Pulmonary artery endothelial cell (primary cell): ENCODE results near the gene NOS1AP. TPM values are rescaled to one million over a fixed set of nuclear protein-coding genes. Genes with fewer than 3 reads are reported as not detected.

Experiments
- DNase-seq: peaks from one replicate; pipeline ENCODE4 v3.0.0-alpha.2; 2011; ENCODE audit warnings: low read depth, low spot score
- total RNA-seq: library from RNA; depleted of rRNA; stranded (reverse); fragments of >200 nt; gene quantifications from 2 replicates; pipeline ENCODE4 v1.2.3, GENCODE V29; 2014

NOS1AP gene
- total RNA-seq, 1 donor from 2014 or later: 0.53 TPM

DNA sequence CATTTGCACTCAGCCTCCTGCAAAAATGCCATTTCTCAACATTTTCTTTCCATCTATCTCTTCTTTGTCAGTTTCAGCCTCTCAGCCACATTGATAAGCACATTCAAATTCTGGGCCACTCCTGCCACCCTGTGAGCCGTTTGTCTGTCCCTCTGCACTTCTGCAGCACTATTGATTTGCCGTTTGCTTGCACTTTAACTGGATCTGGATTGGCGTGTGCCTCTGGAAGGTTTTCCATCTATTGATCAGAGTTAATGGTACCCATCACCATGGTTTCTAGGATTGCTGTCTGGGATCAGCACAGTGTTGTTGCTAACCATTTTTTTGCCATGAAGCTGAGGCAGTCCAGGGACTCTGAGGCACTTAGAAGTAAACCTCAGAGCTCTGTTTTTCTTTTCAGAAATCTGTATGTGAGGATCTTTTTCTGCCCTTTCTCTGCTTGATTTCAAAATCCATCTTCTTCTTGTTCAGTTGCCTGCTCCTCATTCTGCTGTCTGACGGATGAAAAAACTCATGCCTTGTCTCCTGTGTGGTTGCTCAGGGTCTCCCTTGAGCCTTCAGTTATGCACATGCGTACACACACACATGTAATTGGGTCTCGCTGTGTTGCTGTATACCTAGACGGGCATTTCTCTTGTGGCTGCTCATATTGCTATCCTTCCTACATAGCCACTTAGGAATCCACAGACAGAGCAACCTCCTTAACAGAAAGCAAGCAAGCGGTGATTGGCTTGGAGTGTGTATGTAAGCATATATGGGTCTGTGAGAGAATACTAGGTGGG is 67.9 kb downstream of the NOS1AP start:
- no peak for DNase-seq

DNA sequence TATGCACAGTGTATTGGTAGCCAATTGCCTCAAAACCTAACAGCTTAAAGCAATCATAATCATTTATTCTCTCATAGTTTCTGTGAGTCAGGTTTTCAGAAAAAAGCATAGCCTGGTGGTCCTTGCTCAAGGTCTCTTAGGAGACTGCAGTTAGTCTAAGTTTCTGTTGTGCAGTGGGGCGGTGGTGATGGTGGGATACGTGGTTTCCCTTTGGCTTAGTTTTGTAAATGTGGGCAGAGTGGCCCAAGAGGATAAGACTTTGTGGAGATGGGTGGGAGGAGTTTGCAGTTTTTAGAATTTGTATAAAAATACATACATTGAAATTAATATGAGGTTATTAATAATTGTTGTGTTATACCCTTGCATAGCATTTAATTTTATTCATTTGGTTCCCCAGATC is 68.6 kb downstream of the NOS1AP start:
- DNase-seq: no peak

DNA sequence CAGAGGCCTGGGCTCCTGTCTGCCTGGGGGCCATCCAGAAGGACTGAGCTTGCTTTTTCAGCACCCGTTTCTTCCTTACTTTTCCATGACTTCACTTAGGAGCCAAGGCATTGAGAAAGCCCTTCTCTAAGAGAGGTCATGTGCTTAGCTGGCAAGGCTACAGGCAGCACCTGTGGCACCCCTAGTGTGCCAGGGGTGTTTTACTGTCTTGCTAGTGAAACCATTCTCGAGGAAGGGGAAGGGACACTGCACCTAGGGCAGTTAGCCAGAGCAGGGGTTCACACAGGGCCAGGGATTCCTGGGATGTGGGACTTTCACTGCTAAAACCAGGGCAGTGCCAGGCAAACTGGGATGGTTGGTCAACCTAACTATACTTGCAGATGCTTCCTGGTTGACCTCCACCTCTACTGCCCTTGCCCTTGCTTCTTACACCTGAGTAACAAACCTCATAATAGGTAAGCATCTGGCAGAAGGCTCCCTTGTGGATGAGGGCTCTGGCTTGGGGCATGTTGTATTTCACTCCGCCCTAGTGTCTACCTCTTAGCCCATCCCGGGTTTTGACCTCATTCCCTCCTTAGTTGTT is 69.2 kb downstream of the NOS1AP start:
- DNase-seq: no peak

DNA sequence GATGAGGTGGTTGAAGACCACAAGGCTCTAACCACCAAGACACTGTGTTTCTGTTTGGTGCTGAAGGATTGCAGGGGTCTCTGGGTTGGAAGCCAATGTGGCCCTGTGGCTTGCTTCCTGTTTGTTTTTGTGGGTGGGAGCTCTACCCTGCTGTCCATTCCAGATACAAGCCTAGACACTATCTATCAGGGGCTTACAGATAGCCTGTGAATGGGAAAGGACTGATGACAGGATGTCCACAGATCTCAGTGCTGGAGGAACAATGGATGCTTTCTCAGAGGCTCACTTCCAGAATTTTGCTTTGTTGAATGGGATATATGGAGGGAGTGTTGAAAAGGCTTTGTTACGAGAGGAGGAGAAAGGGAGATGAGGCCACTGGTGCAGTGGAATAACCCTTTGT is 69.7 kb downstream of the NOS1AP start:
- no peak for DNase-seq

DNA sequence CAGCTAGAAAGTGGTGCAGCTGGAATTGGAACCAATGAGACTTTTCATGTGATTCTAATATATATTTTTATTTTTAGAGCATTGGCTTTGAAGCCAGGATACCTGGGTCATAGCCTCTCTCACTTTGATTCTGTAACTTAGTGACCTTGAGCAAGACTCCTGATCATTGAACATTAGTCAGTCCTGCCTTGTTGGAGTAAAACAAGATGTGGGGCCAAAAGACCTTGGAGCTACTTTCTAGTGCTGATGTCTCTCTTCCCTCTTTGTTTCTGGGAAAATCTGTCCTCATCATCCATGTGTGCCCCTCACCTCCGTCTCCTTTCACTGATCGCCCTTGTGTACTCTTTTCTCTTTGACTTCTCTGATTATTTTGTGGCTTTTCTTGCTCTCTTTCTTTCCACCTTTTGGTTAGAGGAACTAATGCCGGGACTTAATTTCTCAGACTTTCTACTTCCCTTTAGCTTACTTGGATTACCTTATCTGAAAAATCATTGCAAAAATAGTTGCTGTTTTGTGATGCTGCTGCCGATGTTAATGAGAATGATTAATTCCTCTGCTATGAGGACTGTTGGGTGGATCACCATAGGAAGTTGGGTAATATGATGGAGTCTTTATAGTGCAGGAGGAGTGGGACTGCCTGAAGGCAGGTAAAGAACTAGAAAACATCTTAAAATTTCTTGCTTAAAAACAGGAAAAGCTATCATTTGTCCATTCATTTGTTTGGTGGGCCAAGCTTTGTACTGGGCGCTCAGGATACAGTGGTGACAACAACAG is 72.0 kb downstream of the NOS1AP start:
- no peak for DNase-seq

DNA sequence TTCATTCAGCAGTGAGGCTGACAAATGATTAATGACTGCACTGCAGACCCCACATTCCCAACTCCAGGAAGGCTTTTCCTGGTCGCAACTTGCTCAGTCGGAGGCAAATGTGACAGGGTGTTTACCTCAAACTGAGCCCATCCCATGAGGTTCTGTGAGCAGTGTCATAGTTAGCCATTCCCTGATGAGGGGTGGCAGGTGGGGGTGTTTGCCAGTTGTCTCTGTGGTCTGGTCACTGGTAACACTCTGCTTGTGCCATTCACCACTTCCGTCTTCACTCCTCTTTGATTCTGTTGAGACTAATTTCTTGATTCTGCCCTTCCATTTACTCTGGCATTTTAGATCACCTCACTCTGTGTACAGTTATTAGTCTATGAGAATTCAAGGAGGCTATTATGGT is 73.5 kb downstream of the NOS1AP start:
- no peak for DNase-seq

DNA sequence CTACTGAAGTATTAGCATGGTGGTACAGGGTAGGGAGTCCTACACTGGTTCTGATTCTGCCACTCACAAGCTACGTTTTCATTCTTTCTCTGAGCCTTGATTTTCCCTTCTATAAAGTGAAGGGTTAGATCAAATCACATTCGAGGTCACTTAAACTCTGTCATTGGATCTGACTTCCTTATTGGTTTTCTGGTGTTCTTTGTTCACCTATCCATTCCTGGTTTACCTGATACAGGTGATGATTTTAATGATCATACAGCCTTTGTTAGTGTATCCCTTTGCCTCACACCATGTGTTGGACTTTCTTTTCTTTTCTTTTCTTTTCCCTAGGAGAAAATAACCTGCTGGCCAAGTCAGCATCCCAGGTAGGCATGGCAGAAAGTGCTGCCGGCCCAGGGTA is 74.8 kb downstream of the NOS1AP start:
- no peak for DNase-seq

DNA sequence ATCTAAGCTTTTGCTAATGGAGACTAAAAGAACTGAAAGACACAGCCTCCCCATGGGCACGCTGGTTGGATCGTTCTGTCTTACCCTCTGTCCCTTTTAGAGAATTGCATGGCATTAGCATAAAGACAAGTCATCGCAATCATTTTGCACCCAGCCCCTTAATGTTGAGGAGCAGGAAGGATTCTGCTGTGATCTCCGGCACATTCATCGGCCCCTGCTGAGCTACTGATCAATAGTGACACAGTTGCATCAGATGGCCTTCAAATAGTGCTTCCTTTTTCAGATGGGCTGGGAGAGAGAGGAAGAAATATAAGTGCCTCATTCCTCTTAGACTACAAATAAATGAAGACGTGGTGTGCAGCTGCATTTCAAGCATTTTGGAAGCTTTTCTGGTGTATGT is 75.4 kb downstream of the NOS1AP start:
- DNase-seq: no peak

DNA sequence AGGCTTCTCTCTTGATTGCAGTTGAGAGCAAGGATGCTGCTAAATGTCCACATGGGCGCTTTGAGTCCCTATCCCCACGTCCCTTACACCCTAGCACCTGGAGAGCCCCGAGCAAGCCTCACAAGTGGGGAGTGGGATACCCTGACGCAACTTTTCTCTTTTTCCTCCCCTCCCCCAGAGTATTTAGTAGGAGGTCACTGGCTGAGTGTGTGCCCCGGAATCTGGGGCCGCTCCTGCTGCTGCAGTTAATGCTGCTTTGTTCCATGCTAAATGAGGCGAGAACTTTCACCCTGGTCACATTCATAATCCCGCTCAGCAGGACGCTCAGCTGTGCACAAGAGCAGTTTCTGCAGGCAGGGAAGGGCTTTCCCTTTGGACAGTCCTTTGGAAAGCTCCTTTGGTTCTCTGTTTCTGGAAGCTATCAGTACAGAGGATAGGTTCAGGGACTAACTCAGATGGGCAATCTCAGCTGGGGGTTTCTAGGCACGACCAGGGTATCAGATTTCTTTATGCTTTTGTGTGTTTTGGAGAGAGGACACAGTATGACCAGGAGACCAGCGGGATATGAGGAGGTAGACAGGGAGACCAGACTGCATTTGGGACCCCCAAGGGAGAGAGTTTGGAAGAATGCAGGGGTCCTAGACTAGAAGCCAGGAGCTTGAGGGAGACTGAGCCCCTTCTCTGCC is 75.9 kb downstream of the NOS1AP start:
- no peak for DNase-seq

DNA sequence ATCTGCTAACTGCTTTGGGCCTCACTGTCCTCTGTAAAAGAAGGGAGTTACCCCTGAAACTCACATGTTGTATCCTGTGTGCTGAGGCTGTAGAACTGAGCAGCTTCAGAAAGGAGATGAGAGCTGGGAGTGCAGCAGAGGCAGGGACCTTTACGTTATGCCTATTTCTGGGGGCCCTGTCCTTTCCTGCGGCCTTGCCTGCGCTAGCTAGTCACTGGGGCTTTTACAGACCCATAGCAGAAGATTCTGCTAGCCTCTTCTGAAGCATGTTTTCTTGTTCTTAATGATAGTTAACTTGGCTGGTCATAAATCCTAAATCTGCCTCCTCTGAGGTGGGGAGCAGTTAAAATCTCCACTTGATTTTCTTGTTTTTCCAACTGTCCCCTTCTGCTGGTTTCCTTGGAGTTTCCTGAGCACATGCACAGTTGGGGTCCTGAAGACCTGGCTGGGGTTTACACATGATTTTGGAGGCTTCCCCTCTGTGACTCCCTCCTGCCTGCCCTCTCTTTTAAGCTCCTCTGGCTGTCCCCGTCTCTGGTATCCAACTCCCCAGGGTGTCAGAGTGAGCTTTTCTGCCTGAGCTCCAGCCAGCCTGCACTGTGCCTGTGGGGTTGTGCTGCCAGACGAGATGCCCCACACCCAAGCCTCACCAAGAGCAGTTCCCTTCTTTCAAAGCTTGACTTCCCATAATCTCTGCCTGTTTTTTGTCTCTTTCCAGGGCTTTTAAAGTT is 76.6 kb downstream of the NOS1AP start:
- DNase-seq: no peak

DNA sequence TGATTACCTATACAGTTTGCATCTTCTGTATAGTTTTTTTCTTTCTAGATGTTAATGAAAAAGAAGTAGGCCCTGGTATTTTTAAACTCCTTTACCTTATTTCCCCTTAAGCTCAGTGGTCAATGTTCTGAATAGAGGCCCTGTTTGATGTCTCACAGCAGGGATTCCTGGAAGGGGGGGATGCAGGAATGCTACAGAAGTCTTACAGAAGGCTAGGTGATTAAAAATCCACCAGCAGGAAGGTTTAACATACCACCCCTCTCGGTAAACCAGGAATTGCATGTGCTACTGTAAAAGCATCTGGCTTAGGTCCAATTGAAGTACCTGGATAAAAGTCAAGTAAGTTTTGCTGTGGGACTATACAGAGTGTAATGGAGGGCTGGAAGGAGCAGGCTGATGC is 78.3 kb downstream of the NOS1AP start:
- DNase-seq: no peak

DNA sequence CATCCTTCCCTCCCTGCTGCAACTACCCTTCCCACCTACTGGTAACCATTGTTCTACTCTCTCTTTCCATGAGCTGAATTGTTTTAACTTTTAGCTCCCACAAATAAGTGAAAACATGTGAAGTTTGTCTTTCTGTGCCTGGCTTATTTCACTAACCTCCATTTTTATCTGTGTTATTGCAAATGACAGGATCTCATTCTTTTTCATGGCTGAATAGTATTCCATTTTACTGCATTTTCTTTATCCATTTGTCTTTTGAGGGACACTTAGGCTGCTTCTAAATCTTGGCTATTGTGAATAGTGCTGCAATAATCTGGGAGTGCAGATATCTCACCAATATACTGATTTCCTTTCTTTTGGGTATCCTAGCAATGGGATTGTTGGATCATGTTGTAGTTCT is 80.6 kb downstream of the NOS1AP start:
- no peak for DNase-seq

DNA sequence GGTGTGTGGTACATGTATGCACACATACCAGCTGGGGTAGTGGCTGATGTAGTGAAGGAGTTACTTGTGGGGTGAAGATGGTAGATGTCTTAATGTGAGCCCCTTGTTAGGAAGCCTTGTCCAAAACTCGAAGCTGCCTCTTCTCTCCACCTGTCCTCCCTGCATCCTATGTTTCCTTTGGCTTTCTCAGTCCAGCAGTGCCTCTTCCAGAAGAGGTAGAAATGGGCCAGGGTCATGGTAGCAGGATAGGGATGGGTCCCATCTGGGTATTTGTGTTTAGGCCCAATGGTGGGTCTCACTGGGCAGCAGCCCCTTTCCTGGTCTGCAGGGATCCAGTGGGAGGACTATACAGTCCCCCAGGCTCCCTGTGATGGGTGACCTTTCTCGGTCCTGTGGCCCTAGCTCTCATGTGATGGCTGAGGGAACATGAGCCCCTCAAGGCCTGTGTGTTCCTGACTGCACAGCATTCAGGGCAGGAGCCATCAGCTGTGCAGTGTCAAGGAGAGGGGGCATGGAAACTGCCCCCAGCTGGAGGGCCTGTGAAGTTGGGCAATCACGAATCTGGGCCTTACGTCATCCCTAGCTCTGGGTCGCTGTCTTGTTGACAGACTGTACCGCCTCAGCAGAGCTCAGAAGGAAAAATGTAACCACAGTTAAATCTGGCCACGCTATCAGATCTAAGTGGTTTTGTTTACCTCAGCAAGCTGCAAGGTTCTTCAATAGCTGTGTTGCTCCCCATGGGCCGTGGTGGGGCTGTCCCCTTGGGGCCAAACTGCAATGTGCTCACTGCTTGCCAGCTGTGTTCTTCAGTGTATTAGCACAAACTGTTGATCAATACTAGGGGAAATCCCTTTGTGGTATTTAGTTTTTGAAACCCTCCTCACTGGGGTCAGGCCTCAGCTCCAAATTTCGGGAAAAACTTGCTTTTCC is 82.7 kb downstream of the NOS1AP start:
- DNase-seq: no peak

DNA sequence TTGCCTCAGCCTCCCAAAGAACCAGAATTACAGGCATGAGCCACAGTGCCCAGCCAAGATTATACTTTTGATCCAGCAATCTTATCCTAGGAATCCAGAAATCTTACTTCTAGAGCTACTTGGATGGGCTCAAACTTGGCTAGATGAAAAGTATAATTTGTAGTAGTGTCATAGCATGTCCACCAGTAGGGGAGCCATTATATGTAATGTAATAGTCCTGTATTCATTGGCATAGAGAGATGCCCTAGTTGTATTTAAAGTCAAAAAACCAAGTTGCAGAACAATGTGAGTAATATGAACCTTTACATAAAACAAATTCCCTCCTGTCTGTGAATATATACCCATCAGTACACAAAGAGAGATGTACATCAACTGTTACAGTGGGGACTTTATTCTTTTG is 83.9 kb downstream of the NOS1AP start:
- no peak for DNase-seq

DNA sequence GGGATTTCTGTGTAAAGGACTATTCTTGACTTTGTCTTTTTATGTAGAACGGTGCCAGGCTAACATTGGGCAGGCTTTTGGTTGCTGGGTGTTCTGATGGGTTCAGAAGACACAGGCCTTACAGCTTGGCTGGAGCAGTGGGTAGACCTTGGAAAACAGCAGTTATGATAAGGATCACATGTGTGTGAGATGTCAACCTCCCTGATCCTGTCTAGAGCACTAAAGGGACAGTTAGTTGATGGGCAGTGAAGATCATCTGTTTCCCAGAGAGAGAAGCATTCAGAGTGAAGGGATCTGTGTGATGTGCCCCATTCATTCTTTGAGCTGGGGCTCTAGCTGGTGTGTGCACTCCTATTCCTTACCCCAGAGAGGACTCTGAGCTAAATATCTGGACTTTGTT is 88.0 kb downstream of the NOS1AP start:
- no peak for DNase-seq

DNA sequence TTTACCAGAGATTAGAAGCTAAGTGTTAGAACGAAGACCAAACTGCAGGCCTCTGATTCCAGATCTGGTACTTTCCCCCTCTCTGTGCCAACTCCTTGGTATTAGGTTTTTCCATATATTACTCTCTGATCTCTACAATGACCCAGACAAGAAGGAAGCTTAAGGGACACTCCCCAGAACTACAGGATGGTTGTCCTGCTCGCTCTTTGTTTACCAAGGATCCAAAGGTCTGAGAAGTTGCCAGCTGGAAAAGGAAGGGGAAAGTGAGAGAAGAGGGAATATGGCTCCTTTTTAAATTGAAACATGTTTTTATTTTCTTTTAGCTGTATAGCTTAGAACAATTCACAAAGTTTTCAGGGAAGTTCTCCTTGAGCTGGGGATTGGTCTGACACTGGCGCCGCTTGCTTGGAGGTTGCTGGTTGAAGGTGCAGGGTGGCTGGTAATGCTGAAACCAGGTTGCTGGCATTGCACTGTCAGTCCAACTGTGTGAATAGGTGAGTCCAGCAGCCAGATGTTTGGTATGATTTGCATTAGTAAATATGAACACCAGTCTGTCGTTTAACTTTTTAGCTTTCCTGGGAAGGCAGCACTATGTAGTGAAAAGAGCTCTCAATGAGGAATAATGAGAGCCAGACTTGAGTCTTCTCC is 89.3 kb downstream of the NOS1AP start:
- no peak for DNase-seq

DNA sequence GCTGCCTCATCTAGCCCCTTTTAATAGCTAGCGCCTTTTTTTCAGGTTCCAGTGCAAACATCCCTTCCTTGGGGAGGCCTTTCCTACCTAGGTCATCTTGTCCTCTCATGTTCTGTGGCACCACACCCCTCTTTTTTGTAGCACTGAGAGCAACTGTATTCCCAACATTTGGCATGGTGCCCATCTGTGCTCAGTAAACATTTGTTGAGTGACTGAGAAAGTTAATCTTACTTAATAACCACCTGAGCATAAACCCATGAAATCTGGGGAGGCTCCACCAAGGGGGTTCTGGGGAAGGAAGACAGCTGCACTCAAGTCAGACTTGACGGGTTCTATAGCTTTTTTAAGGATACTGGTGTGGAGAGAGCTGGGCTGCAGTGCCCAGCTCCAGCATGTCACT is 90.0 kb downstream of the NOS1AP start:
- no peak for DNase-seq

DNA sequence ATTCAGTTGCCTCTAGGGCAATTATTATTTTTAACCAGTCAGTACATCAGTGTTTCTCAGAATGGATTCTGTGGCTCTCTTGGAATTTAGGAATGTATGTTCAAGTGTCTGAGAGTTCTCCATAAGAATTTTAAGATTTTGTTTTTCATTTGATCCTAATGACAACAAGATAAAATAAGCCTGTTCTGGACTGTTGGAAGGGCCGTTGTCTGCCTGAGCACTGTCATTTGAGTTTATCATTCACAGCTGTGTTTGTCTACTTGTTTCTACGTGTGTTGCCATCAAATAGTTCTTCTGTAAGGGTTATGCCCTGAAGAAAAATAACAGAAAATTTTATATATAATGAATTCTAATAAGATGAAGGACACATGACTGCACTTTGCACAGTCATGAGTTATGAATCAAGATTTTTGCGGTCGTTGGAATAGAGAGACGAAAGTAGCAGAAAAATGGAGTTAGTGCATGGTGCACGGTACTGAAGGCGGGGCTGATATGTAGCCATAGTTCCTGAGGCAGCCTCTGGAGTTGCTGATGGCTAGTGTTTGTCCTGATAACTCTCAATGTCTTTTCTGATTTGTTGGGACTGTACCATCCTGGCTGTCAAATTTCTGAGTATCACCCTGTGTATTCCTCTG is 92.5 kb downstream of the NOS1AP start:
- no peak for DNase-seq

DNA sequence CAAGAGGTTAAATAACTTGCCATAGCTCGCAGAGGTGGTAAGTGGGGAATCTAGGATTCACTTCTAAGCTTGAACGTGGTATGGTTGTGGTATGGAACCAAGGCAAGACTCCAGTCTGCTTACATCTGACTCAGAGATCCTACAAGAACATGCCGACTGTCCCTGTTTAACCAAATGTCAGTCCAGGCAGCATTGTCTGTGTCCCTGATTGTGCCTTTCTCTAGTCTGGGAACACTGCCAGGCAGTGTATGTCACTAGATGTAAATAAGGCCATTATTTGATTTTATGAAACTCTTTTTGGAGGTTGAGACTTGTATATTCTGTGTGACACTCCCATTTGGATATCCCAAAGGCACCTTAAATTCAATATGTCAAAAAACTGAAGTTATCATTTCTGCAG is 96.0 kb downstream of the NOS1AP start:
- DNase-seq: no peak
